Fibroblast of mammary gland (primary cell): ENCODE measurements around the gene CREM.

Source experiments
- DNase-seq: peaks from one replicate; pipeline ENCODE4 v3.0.0-alpha.2; 2010; ENCODE audit warnings: low read depth
- H3K4me3 ChIP-seq: 2 replicates; pipeline ENCODE4 v1.5.1; 2011; ENCODE audit warnings: low read depth, mild to moderate bottlenecking, low read length, moderate library complexity; ENCODE audit not compliant: control insufficient read depth
- TF ChIP-seq, protein P1 (sequence below): conservative IDR thresholded peaks from 2 replicates; pipeline ENCODE4 v1.5.1; 2011; ENCODE audit warnings: low read depth, low read length, inconsistent platforms; ENCODE audit not compliant: control insufficient read depth, insufficient read depth

Gene CREM

GRCh38 chr10:35201234-35201633 lies 74.6 kb downstream of the CREM start:
- TF ChIP-seq, protein P1, sequence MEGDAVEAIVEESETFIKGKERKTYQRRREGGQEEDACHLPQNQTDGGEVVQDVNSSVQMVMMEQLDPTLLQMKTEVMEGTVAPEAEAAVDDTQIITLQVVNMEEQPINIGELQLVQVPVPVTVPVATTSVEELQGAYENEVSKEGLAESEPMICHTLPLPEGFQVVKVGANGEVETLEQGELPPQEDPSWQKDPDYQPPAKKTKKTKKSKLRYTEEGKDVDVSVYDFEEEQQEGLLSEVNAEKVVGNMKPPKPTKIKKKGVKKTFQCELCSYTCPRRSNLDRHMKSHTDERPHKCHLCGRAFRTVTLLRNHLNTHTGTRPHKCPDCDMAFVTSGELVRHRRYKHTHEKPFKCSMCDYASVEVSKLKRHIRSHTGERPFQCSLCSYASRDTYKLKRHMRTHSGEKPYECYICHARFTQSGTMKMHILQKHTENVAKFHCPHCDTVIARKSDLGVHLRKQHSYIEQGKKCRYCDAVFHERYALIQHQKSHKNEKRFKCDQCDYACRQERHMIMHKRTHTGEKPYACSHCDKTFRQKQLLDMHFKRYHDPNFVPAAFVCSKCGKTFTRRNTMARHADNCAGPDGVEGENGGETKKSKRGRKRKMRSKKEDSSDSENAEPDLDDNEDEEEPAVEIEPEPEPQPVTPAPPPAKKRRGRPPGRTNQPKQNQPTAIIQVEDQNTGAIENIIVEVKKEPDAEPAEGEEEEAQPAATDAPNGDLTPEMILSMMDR: no peak
- no peak for DNase-seq
- no peak overlapping the region for H3K4me3 ChIP-seq

- H3K4me3 ChIP-seq: no peak overlapping the region
- no peak for DNase-seq
- TF ChIP-seq, protein P1: no peak
Observed at GRCh38 chr10:35202050-35202449, 75.4 kb downstream of the CREM start.

- TF ChIP-seq, protein P1: no peak
- no peak overlapping the region for H3K4me3 ChIP-seq
- DNase-seq: no peak
Observed at GRCh38 chr10:35203745-35204144, 77.1 kb downstream of the CREM start.

- TF ChIP-seq, protein P1: no peak
- DNase-seq: no peak
- H3K4me3 ChIP-seq: no peak overlapping the region
Observed at GRCh38 chr10:35204650-35205319, 78.1 kb downstream of the CREM start.

- TF ChIP-seq, protein P1: no peak
- DNase-seq: no peak
- H3K4me3 ChIP-seq: no peak overlapping the region
Observed at GRCh38 chr10:35206274-35206673, 79.6 kb downstream of the CREM start.

DNA sequence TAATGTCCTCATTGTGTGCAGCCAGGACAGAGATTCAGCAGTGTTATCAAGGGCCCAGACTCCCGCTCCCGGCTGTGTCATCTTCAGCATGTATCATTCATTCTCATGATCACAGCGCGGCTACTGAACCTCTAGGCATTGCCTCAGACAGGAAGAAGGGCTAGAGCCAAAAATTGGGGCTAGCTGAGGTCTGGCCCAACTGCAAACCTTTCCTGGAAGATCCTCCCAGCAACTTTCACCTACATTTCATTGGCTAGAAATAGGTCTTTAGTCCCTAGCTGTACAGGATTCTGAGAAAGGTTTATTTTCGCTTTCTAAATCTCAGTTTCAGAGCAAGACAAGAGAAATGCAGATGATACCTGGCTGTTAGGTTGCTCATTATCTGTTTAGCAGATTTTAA lies 81.9 kb downstream of the CREM start:
- peak; percentile 28 for DNase-seq
- no peak overlapping the region for H3K4me3 ChIP-seq
- TF ChIP-seq, protein P1: no peak
